ENCODE data around the gene TEAD4.

TEAD4 gene

GRCh38 chr12:2999265-2999841, 40.2 kb downstream of the TEAD4 start:
- no peak for DNase-seq (ENCODE audit: extremely low spot score)
- no peak for TF ChIP-seq CTCF (IDR thresholded peaks at IDR 0.05; ENCODE audit: control extremely low read depth, extremely low read depth, low read depth, missing control alignments)
- ChIA-PET CTCF (no interaction called here), POLR2A (no interaction called here)

- CTCF ChIA-PET: no interaction called here
- DNase-seq (ENCODE audit: extremely low spot score): no peak
- TF ChIP-seq CTCF (IDR thresholded peaks at IDR 0.05; ENCODE audit: control extremely low read depth, extremely low read depth, low read depth, missing control alignments): no peak
- POLR2A ChIA-PET: no interaction called here
Measured at GRCh38 chr12:3000548-3001275, 41.5 kb downstream of the TEAD4 start.

GRCh38 chr12:3002646-3003045, 43.4 kb downstream of the TEAD4 start:
- no peak for DNase-seq (ENCODE audit: extremely low spot score)
- POLR2A ChIA-PET: no interaction called here
- no peak for TF ChIP-seq CTCF (IDR thresholded peaks at IDR 0.05; ENCODE audit: control extremely low read depth, extremely low read depth, low read depth, missing control alignments)
- CTCF ChIA-PET: interaction anchor here (1.4 to 2.2 kb wide), 4 partner anchors 10 to 31 kb away, joined by 3 to 4 read pairs (median 4); no protein-coding TSS in a partner anchor

- no peak for TF ChIP-seq CTCF (IDR thresholded peaks at IDR 0.05; ENCODE audit: control extremely low read depth, extremely low read depth, low read depth, missing control alignments)
- ChIA-PET CTCF (interaction anchor here (1.6 to 2.2 kb wide), 3 partner anchors 9 to 26 kb away, joined by 3 to 4 read pairs (median 4); no protein-coding TSS in a partner anchor), POLR2A (no interaction called here)
- DNase-seq (ENCODE audit: extremely low spot score): no peak
Measured at GRCh38 chr12:3003357-3003992, 44.3 kb downstream of the TEAD4 start.

- POLR2A ChIA-PET: no interaction called here
- CTCF ChIA-PET: interaction anchor here (1.4 kb wide), 1 partner anchor 37 kb away, joined by 3 read pairs; no protein-coding TSS in a partner anchor
- no peak for DNase-seq (ENCODE audit: extremely low spot score)
- TF ChIP-seq CTCF (IDR thresholded peaks at IDR 0.05; ENCODE audit: control extremely low read depth, extremely low read depth, low read depth, missing control alignments): peak; percentile 23
Measured at GRCh38 chr12:3004655-3005565, 45.7 kb downstream of the TEAD4 start.

- CTCF ChIA-PET: interaction anchor here (1.4 kb wide), 1 partner anchor 36 kb away, joined by 3 read pairs; no protein-coding TSS in a partner anchor
- TF ChIP-seq CTCF (IDR thresholded peaks at IDR 0.05; ENCODE audit: control extremely low read depth, extremely low read depth, low read depth, missing control alignments): no peak
- no peak for DNase-seq (ENCODE audit: extremely low spot score)
- POLR2A ChIA-PET: no interaction called here
Measured at GRCh38 chr12:3005736-3006135, 46.5 kb downstream of the TEAD4 start.

All from GM10248 (cell line).